ENCODE data around the gene MAPKAPK2.

GRCh38 chr1:206696812-206697585, 12.3 kb downstream of the MAPKAPK2 start:
- TF ChIP-seq CTCF (IDR thresholded peaks at IDR 0.05) (no peak), POLR2A (IDR thresholded peaks at IDR 0.05) (no peak)
